EH (cell line): Measurements from ENCODE around the gene TBCK.
A peak's percentile ranks its signal among the peaks of the same experiment; 100 is the strongest.
"Not testable (repeated sequence)": the region's sequence is repeated elsewhere in the genome, so short reads cannot be mapped to it uniquely, and the experiment has no call there.

Source experiments
- DNase-seq: peaks from one replicate; pipeline ENCODE4 v3.0.0-alpha.2; 2015; ENCODE audit warnings: low read depth

The TBCK gene

DNA sequence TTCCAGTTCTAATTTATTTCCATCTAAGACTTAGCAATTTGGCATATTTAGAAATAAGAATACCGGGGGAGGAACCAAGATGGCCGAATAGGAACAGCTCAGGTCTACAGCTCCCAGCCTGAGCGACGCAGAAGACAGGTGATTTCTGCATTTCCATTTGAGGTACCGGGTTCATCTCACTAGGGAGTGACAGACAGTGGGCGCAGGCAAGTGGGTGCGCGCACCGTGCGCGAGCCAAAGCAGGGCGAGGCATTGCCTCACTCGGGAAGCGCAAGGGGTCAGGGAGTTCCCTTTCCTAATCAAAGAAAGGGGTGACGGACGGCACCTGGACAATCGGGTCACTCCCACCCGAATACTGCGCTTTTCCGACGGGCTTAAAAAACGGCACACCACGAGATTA lies 102.7 kb downstream of the TBCK start:
- DNase-seq: not testable (repeated sequence)

DNA sequence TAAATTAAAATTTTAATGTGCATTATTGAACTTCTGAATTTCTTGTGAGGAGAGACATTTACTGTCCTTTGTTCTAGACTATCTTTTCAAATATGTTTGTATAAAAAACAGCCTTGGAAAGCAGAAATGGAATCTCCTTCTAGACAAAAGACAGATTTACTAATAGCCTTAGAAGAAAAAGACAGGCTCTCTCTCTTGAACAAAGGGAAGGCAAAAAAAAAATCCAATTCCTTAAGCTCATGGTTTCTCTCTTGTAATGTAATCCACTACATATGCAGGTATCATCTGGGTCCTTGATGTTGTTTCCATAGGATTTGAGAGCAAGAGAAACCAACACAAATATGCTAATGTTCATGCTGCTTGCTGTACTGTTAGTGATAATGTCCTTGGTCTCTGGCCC lies 106.0 kb downstream of the TBCK start:
- DNase-seq: no peak

- no peak for DNase-seq
Observed at GRCh38 chr4:106208481-106209460, 107.2 kb downstream of the TBCK start.

GRCh38 chr4:106201373-106201772 lies 114.6 kb downstream of the TBCK start:
- DNase-seq: peak; percentile 31

GRCh38 chr4:106195435-106195950 lies 120.5 kb downstream of the TBCK start:
- no peak for DNase-seq

GRCh38 chr4:106194801-106195200 lies 121.2 kb downstream of the TBCK start:
- DNase-seq: no peak

GRCh38 chr4:106192131-106192530 lies 123.9 kb downstream of the TBCK start:
- DNase-seq: no peak

GRCh38 chr4:106186201-106186600 lies 129.8 kb downstream of the TBCK start:
- DNase-seq: peak; percentile 36

DNA sequence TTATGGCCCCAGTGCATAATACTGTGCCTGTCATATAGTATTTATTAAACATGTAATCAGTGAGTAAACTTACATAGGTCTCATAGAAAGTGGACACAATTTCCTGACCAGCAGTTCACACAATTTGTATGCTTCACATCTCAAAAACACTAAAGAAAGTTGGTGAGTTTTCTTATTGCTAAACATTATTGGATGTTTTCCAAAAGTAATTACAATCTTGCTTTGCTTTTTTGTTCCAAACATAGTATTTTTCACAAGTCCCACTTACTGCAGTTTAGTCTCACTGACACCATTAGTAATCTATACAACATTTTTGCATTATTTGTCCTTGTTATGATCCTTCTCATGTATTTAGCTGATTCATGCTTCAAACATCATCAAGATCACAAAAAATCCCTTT lies 132.5 kb downstream of the TBCK start:
- peak; percentile 1 for DNase-seq

DNA sequence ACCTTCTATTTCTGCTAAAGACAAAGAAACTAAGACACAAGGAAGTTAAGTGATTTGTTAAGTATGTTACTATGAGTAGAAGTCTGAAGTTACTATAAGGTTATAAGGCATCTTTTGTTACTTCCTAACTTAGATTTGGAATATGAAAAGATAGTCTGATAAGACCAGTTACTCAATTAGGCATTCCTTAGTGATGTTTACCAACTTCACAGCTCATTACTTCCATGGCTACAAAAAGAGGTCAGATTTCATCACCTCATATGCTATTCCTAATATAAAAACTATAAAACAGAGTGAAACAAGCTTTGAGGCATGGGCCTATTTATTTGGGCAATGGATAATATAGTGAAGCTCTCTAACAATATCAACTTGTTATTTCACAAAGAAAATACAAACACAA lies 143.1 kb downstream of the TBCK start:
- peak; percentile 4 for DNase-seq

- DNase-seq: no peak
Observed at GRCh38 chr4:106165351-106166010, 150.5 kb downstream of the TBCK start.

GRCh38 chr4:106162278-106162677 lies 153.7 kb downstream of the TBCK start:
- DNase-seq: no peak

DNA sequence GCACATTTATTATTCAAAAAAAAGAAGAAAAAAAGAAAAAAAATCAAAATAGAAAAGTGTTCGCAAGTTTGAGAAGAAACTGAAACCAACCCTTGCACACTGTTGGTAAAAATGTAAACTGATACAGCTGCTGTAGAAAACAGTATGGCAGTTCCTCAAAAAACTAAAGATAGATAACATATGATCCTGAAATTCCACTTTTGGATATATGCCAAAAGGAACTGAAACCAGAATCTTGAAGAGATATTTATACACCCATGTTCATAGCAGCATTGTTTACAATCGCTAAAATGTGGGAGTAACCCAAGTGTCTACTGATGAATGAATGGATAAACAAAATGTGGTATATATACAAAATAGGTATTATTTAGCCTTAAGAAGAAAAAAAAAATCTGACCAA lies 155.4 kb downstream of the TBCK start:
- DNase-seq: no peak

GRCh38 chr4:106149911-106150310 lies 166.1 kb downstream of the TBCK start:
- no peak for DNase-seq

DNA sequence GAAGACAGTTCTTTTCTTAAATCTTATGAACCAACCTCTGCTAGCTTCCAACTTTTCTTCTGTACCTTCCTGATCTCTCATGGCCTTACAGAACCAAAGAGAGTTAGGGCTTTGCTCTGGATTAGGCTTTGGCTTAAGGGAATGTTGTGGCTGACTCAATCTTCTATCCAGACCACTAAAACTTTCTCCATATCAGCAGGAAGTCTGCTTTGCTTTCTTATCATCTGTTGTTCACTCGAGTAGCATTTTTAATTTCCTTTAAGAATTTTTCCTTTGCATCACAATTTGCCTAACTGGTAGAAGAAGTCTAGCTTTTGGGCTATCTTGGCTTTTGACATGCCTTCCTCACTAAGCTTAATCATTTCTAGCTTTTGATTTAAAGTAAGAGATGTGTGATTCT lies 167.0 kb downstream of the TBCK start:
- no peak for DNase-seq

GRCh38 chr4:106142616-106143127 lies 173.3 kb downstream of the TBCK start:
- DNase-seq: no peak

GRCh38 chr4:106140601-106141000 lies 175.4 kb downstream of the TBCK start:
- no peak for DNase-seq

- no peak for DNase-seq
Observed at GRCh38 chr4:106136777-106137331, 179.2 kb downstream of the TBCK start.

DNA sequence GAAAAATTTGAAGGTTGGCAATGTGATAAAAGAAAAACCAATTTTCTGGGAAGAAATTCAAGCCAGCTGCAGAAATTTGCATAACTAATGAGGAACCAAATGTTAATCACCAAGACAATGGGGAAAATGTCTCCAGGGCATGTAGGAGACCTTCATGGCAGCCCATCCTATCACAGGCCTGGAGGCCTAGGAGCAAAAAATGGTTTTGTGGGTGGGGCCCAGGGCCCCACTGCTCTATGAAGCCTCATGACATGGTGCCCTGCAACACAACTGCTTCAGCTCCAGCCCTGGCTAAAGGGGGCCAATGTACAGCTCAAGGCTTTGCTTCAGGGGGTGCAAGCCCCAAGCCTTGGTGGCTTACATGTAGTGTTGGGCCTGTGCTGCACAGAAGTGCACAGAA lies 184.0 kb downstream of the TBCK start:
- DNase-seq: no peak

- no peak for DNase-seq
Observed at GRCh38 chr4:106126062-106126461, 189.9 kb downstream of the TBCK start.

DNA sequence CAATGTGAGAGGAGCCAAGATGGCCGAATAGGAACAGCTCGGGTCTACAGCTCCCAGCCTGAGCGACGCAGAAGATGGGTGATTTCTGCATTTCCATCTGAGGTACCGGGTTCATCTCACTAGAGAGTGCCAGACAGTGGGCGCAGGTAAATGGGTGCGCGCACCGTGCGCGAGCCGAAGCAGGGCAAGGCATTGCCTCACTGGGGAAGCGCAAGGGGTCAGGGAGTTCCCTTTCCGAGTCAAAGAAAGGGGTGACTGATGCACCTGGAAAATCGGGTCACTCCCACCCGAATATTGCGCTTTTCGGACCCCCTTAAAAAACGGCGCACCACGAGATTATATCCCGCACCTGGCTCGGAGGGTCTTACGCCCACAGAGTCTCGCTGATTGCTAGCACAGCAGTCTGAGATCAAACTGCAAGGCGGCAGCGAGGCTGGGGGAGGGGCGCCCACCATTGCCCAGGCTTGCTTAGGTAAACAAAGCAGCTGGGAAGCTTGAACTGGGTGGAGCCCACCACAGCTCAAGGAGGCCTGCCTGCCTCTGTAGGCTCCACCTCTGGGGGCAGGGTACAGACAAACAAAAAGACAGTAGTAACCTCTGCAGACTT lies 196.0 kb downstream of the TBCK start:
- not testable (repeated sequence) for DNase-seq

DNA sequence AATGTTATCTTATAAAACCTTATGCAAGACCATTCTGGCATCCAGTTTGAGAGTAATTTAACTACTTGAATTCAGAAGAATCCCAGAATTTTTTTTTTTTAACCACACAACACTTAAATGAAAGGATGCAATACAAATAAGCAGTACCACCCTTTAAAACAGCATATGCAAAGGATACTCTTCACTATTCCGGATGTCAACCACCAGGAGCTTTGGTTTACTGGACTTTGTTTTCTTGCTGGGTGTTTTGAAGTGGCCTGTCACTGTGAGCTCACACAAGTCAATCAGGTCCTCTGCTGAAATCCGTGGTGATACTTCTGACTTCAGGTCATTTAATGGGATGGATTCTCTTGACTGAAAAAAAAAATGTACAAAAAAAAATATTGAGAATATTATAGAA lies 200.0 kb downstream of the TBCK start:
- no peak for DNase-seq
